H9 (cell line): ENCODE results near the gene PUS7. TPM values are rescaled to one million over a fixed set of nuclear protein-coding genes. Genes with fewer than 3 reads are reported as not detected.

ENCODE experiments used
- DNase-seq: peaks from one replicate; pipeline ENCODE4 v3.0.0-alpha.2; 2017
- H2AFZ ChIP-seq: one replicate; pipeline ENCODE4 v1.6.1; 2013; ENCODE audit warnings: mild to moderate bottlenecking, low read length, control low read depth, moderate library complexity
- H2AK5ac ChIP-seq: 2 replicates; pipeline ENCODE4 v1.6.1; 2013; ENCODE audit warnings: low read length, control low read depth, mixed read lengths; ENCODE audit not compliant: insufficient read length
- H2BK120ac ChIP-seq: one replicate; pipeline ENCODE4 v1.6.1; 2013; ENCODE audit warnings: low read depth, mild to moderate bottlenecking, low read length, control low read depth, inconsistent platforms; ENCODE audit not compliant: poor library complexity, severe bottlenecking
- H2BK12ac ChIP-seq: 2 replicates; pipeline ENCODE4 v1.6.1; 2013; ENCODE audit warnings: low read length, control low read depth, mixed read lengths, low read depth; ENCODE audit not compliant: insufficient read length
- H2BK15ac ChIP-seq: 2 replicates; pipeline ENCODE4 v1.6.1; 2013; ENCODE audit warnings: low read depth, low read length, control low read depth
- H2BK20ac ChIP-seq: one replicate; pipeline ENCODE4 v1.6.1; 2013; ENCODE audit warnings: low read depth, mild to moderate bottlenecking, low read length, control low read depth, inconsistent platforms; ENCODE audit not compliant: poor library complexity, severe bottlenecking
- H2BK5ac ChIP-seq: 2 replicates; pipeline ENCODE4 v1.6.1; 2013; ENCODE audit warnings: low read length, control low read depth, mixed read lengths; ENCODE audit not compliant: insufficient read length
- H3K14ac ChIP-seq: 2 replicates; pipeline ENCODE4 v1.6.1; 2013; ENCODE audit warnings: low read length, control low read depth; ENCODE audit not compliant: insufficient read depth
- H3K18ac ChIP-seq: 2 replicates; pipeline ENCODE4 v1.6.1; 2013; ENCODE audit warnings: low read depth, mild to moderate bottlenecking, mixed read lengths, low read length, control low read depth; ENCODE audit not compliant: insufficient read length
- H3K23ac ChIP-seq: 2 replicates; pipeline ENCODE4 v1.6.1; 2013; ENCODE audit warnings: low read length, control low read depth, mixed read lengths, low read depth; ENCODE audit not compliant: insufficient read length
- H3K23me2 ChIP-seq: 2 replicates; pipeline ENCODE4 v1.6.1; 2013; ENCODE audit warnings: low read depth, mild to moderate bottlenecking, mixed read lengths, low read length, control low read depth; ENCODE audit not compliant: insufficient read length, poor library complexity, severe bottlenecking
- H3K27ac ChIP-seq: 2 replicates; pipeline ENCODE4 v1.5.1; 2013; ENCODE audit warnings: low read length, control low read depth, mixed read lengths, low read depth; ENCODE audit not compliant: insufficient read length
- H3K27me3 ChIP-seq: 2 replicates; pipeline ENCODE4 v1.6.1; 2013; ENCODE audit warnings: low read length, control low read depth, inconsistent platforms; ENCODE audit not compliant: insufficient read depth
- H3K4ac ChIP-seq: 2 replicates; pipeline ENCODE4 v1.6.1; 2013; ENCODE audit warnings: low read depth, mild to moderate bottlenecking, control low read depth, inconsistent platforms, low read length, moderate library complexity
- H3K4me1 ChIP-seq: 2 replicates; pipeline ENCODE4 v1.6.1; 2013; ENCODE audit warnings: low read length, control low read depth, inconsistent platforms; ENCODE audit not compliant: insufficient read depth
- H3K4me2 ChIP-seq: 2 replicates; pipeline ENCODE4 v1.6.1; 2013; ENCODE audit warnings: low read length, control low read depth, mixed read lengths; ENCODE audit not compliant: insufficient read length, insufficient read depth
- H3K56ac ChIP-seq: 2 replicates; pipeline ENCODE4 v1.6.1; 2013; ENCODE audit warnings: low read depth, mild to moderate bottlenecking, mixed read lengths, low read length, control low read depth; ENCODE audit not compliant: insufficient read length
- H3K79me1 ChIP-seq: 2 replicates; pipeline ENCODE4 v1.6.1; 2013; ENCODE audit warnings: low read depth, mild to moderate bottlenecking, moderate library complexity, low read length, control low read depth, inconsistent platforms; ENCODE audit not compliant: insufficient read depth, poor library complexity, severe bottlenecking
- H3K79me2 ChIP-seq: 2 replicates; pipeline ENCODE4 v1.6.1; 2013; ENCODE audit warnings: low read length, control low read depth, inconsistent platforms; ENCODE audit not compliant: insufficient read depth
- H3K9ac ChIP-seq: 2 replicates; pipeline ENCODE4 v1.6.1; 2013; ENCODE audit warnings: low read length, control low read depth, mixed read lengths; ENCODE audit not compliant: insufficient read length; ENCODE audit errors: extremely low read depth
- H3K9me3 ChIP-seq: one replicate; pipeline ENCODE4 v1.6.1; 2013; ENCODE audit warnings: low read depth, low read length, inconsistent platforms; ENCODE audit not compliant: control insufficient read depth
- H3T11ph ChIP-seq: one replicate; pipeline ENCODE4 v1.6.1; 2013; ENCODE audit warnings: mild to moderate bottlenecking, low read length, control low read depth, inconsistent platforms
- H4K20me1 ChIP-seq: one replicate; pipeline ENCODE4 v1.6.1; 2013; ENCODE audit not compliant: control insufficient read depth, insufficient read length, insufficient read depth
- H4K5ac ChIP-seq: 2 replicates; pipeline ENCODE4 v1.6.1; 2013; ENCODE audit warnings: low read depth, mild to moderate bottlenecking, mixed read lengths, low read length, control low read depth; ENCODE audit not compliant: insufficient read length
- H4K8ac ChIP-seq: replicated peaks from 2 replicates; pipeline ENCODE4 v1.6.1; 2013; ENCODE audit warnings: low read length, control low read depth, mixed read lengths, low read depth; ENCODE audit not compliant: insufficient read length
- H4K91ac ChIP-seq: 2 replicates; pipeline ENCODE4 v1.6.1; 2013; ENCODE audit warnings: low read depth, mild to moderate bottlenecking, moderate library complexity, mixed read lengths, low read length, control low read depth; ENCODE audit not compliant: insufficient read length
- H3K27ac Mint-ChIP-seq, 3 experiments: 2 replicates in 2 of 3; 3 replicates in 1 of 3; pipeline ENCODE4 v1.8.0; 2020 to 2021; ENCODE audit warnings: mixed read lengths in 3 of 3, mild to moderate bottlenecking in 1 of 3, moderate library complexity in 1 of 3
- H3K27me3 Mint-ChIP-seq: 2 replicates; pipeline ENCODE4 v1.8.0; 2021; ENCODE audit warnings: low read depth, mild to moderate bottlenecking, moderate library complexity, mixed read lengths
- H3K36me3 Mint-ChIP-seq, 3 experiments: 2 replicates in 2 of 3; 3 replicates in 1 of 3; pipeline ENCODE4 v1.8.0; 2020 to 2021; ENCODE audit warnings: low read depth in 3 of 3, mixed read lengths in 3 of 3; ENCODE audit not compliant: insufficient read depth in 1 of 3
- H3K4me1 Mint-ChIP-seq, 2 experiments: 2 replicates each; pipeline ENCODE4 v1.8.0; 2020; ENCODE audit warnings: mixed read lengths in 2 of 2
- H3K4me3 Mint-ChIP-seq, 2 experiments: 2 replicates in 1 of 2; 3 replicates in 1 of 2; pipeline ENCODE4 v1.8.0; 2020 to 2021; ENCODE audit warnings: mild to moderate bottlenecking in 2 of 2, mixed read lengths in 2 of 2, moderate library complexity in 1 of 2
- H3K9me3 Mint-ChIP-seq, 2 experiments: 2 replicates in 1 of 2; 3 replicates in 1 of 2; pipeline ENCODE4 v1.8.0; 2020; ENCODE audit warnings: mild to moderate bottlenecking in 2 of 2, mixed read lengths in 2 of 2, moderate library complexity in 1 of 2
- WGBS: extraction: QIAGEN DNeasy Blood & Tissue Kit; methylation state at CpG from one replicate; pipeline ENCODE4 v1.1.7; 2013; ENCODE audit warnings: missing lambda C conversion rate, low lambda C conversion rate, mixed read lengths; ENCODE audit not compliant: insufficient read length; ENCODE audit errors: extremely low coverage; 5-methylcytosine and 5-hydroxymethylcytosine counted together
- total RNA-seq: library from RNA; stranded (reverse); gene quantifications from 2 replicates; pipeline ENCODE4 v1.2.1, GENCODE V29; 2021
- TF ChIP-seq, protein P1 (sequence below): fragments of 200-600 bp; sonication (generic); conservative IDR thresholded peaks from 3 replicates; pipeline ENCODE4 v1.8.0; 2021; ENCODE audit warnings: antibody characterized with exemption, mild to moderate bottlenecking

Gene PUS7
- total RNA-seq, 1 experiment from 2014 or later = 54.3 TPM

DNA sequence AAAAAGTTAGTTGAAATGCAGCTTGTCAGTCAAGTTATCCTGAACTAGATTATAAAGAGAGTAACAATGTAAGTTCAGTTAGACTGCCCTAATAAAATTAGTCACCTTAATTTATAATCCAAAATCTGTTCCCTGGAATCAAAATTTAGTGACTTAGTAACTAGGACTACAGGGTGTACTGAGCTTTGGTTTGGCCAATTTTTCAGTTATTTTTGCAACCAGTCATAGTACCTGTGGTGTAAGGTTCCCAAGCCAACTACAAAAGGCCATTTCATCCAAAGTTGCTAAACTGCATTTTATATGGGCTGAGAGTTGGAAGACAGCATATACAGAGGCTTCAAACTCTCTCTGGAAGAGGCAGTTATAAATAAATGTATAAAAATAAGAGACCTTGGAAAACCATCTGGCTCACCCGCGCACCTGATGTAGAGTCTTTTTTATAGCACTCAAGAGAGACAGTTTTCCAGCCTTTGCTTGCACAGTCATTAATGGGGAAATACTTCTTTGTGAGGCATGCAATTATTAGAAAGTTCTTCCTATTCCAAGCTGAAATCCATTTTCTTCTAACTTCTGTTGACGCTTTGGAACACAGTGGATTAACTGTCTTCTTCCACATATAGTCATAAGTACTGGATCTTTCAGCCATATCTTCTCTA is 59.2 kb downstream of the PUS7 start:
- Histone ChIP-seq H4K5ac (no peak overlapping the region), H3K4me2 (no peak overlapping the region), H3K14ac (no peak overlapping the region), H3K18ac (no peak overlapping the region), H2AFZ (no peak overlapping the region), H3K79me2 (no peaks in the 10 kb centered on the region), H3K27ac (no peak overlapping the region), H4K20me1 (no peaks in the 10 kb centered on the region), H2BK5ac (no peak overlapping the region), H3T11ph (no peak overlapping the region), H3K79me1 (no peaks in the 10 kb centered on the region), H3K4ac (no peak overlapping the region), H2BK20ac (no peak overlapping the region), H3K23ac (no peak overlapping the region), H4K91ac (no peak overlapping the region), H2BK15ac (no peak overlapping the region), H3K9me3 (no peaks in the 10 kb centered on the region), H2BK12ac (no peak overlapping the region), H2BK120ac (no peak overlapping the region), H3K23me2 (no peaks in the 10 kb centered on the region), H3K27me3 (no peaks in the 10 kb centered on the region), H3K56ac (no peak overlapping the region), H3K4me1 (no peaks in the 10 kb centered on the region), H2AK5ac (no peak overlapping the region), H3K9ac (no peak overlapping the region), H4K8ac (no peak overlapping the region)
- no peak overlapping the region for H3K27ac Mint-ChIP-seq
- H3K4me3 Mint-ChIP-seq = no peak overlapping the region
- TF ChIP-seq, protein P1, sequence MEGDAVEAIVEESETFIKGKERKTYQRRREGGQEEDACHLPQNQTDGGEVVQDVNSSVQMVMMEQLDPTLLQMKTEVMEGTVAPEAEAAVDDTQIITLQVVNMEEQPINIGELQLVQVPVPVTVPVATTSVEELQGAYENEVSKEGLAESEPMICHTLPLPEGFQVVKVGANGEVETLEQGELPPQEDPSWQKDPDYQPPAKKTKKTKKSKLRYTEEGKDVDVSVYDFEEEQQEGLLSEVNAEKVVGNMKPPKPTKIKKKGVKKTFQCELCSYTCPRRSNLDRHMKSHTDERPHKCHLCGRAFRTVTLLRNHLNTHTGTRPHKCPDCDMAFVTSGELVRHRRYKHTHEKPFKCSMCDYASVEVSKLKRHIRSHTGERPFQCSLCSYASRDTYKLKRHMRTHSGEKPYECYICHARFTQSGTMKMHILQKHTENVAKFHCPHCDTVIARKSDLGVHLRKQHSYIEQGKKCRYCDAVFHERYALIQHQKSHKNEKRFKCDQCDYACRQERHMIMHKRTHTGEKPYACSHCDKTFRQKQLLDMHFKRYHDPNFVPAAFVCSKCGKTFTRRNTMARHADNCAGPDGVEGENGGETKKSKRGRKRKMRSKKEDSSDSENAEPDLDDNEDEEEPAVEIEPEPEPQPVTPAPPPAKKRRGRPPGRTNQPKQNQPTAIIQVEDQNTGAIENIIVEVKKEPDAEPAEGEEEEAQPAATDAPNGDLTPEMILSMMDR = no peak
- peaks cover 20 to 63% (median 51%) of the 10 kb centered on the region in 3 experiments for H3K36me3 Mint-ChIP-seq
- peaks cover 0 to 2% of the 10 kb centered on the region in 2 experiments; a peak in 1 of 5 replicates for H3K9me3 Mint-ChIP-seq
- DNase-seq = no peak
- H3K4me1 Mint-ChIP-seq = no peaks in the 10 kb centered on the region
- WGBS = no CpG with 5 or more reads among the region's 3 CpGs
- no peaks in the 10 kb centered on the region for H3K27me3 Mint-ChIP-seq
